GM18868 (cell line): ENCODE results near the gene ISX.
A peak's percentile ranks its signal among the peaks of the same experiment; 100 is the strongest.

Source experiments
- ATAC-seq: cut with Tn5 transposase; IDR thresholded peaks from one replicate; pipeline ENCODE4 v1.9.1; 2021; ENCODE audit warnings: mild to moderate bottlenecking, moderate library complexity; ENCODE audit not compliant: unreplicated experiment

The ISX gene

GRCh38 chr22:35109616-35110015, 43.7 kb downstream of the ISX start:
- ATAC-seq: no peak

GRCh38 chr22:35111244-35111643, 45.3 kb downstream of the ISX start:
- ATAC-seq: no peak

- ATAC-seq: no peak
Observed at GRCh38 chr22:35113341-35113740, 47.4 kb downstream of the ISX start.

GRCh38 chr22:35114131-35114980, 48.4 kb downstream of the ISX start:
- ATAC-seq: no peak

- ATAC-seq: no peak
Observed at GRCh38 chr22:35115515-35115914, 49.6 kb downstream of the ISX start.

GRCh38 chr22:35116269-35116668, 50.3 kb downstream of the ISX start:
- ATAC-seq: no peak

- ATAC-seq: no peak
Observed at GRCh38 chr22:35116817-35117216, 50.9 kb downstream of the ISX start.

GRCh38 chr22:35119494-35119893, 53.5 kb downstream of the ISX start:
- ATAC-seq: no peak

- ATAC-seq: no peak
Observed at GRCh38 chr22:35124691-35125219, 58.8 kb downstream of the ISX start.

GRCh38 chr22:35126993-35127392, 61.0 kb downstream of the ISX start:
- peak; percentile 48 for ATAC-seq

GRCh38 chr22:35128637-35129036, 62.7 kb downstream of the ISX start:
- ATAC-seq: peak; percentile 55

GRCh38 chr22:35131525-35132000, 65.6 kb downstream of the ISX start:
- no peak for ATAC-seq

GRCh38 chr22:35132568-35132967, 66.6 kb downstream of the ISX start:
- no peak for ATAC-seq

- ATAC-seq: no peak
Observed at GRCh38 chr22:35133702-35134380, 67.9 kb downstream of the ISX start.

GRCh38 chr22:35134637-35135036, 68.7 kb downstream of the ISX start:
- ATAC-seq: peak; percentile 6

GRCh38 chr22:35135165-35135564, 69.2 kb downstream of the ISX start:
- ATAC-seq: peak; percentile 38
